A673 (cell line): ENCODE results near the gene TPK1. TPM values are rescaled to one million over a fixed set of nuclear protein-coding genes. Genes with fewer than 3 reads are reported as not detected.

Experiments
- BruUV-seq: library from RNA; stranded (reverse); fragments of 400-500 nt; replicated peaks from 2 replicates; lab custom pipeline; 2021; lab: Mats Ljungman, UMichigan
- CTCF ChIA-PET: fragments of 300-600 bp; sonication (Branson Sonifier 250); formaldehyde crosslinking; loops from one replicate; lab custom pipeline; 2022; ENCODE audit warnings: antibody characterized with exemption; lab: Charles Lee
- POLR2A ChIA-PET: fragments of 300-600 bp; sonication (Branson Sonifier 250); formaldehyde crosslinking; loops from one replicate; lab custom pipeline; 2022; ENCODE audit warnings: antibody characterized with exemption; ENCODE audit not compliant: low non-redundant PET; lab: Charles Lee
- DNase-seq: peaks from one replicate; pipeline ENCODE4 v3.0.0-alpha.2; 2015; ENCODE audit warnings: low spot score
- H3K27ac ChIP-seq: fragments of 200-600 bp; sonication (generic); 2 replicates; pipeline ENCODE4 v1.5.1; 2016; ENCODE audit warnings: mixed run types, low read depth, mild to moderate bottlenecking, mixed read lengths, antibody characterized with exemption, low read length; ENCODE audit not compliant: poor library complexity, severe bottlenecking
- H3K27me3 ChIP-seq: fragments of 200-600 bp; sonication (generic); replicated peaks from 2 replicates; pipeline ENCODE4 v1.6.1; 2017; ENCODE audit warnings: mixed run types, low read depth, mild to moderate bottlenecking, mixed read lengths, antibody characterized with exemption, low read length; ENCODE audit not compliant: insufficient read depth, poor library complexity
- H3K36me3 ChIP-seq: fragments of 200-600 bp; sonication (generic); 2 replicates; pipeline ENCODE4 v1.6.1; 2016; ENCODE audit warnings: mixed run types, mild to moderate bottlenecking, mixed read lengths, antibody characterized with exemption, low read length; ENCODE audit not compliant: insufficient read depth, poor library complexity, severe bottlenecking
- H3K4me1 ChIP-seq: fragments of 200-600 bp; sonication (generic); 2 replicates; pipeline ENCODE4 v1.6.1; 2017; ENCODE audit warnings: mixed run types, mild to moderate bottlenecking, mixed read lengths, antibody characterized with exemption, low read length; ENCODE audit not compliant: insufficient read depth, poor library complexity, severe bottlenecking
- H3K4me3 ChIP-seq: fragments of 200-600 bp; sonication (generic); 2 replicates; pipeline ENCODE4 v1.5.1; 2016; ENCODE audit warnings: low read depth, mixed run types, mild to moderate bottlenecking, mixed read lengths, low read length; ENCODE audit not compliant: poor library complexity, severe bottlenecking
- H3K9me3 ChIP-seq: fragments of 200-600 bp; sonication (generic); 2 replicates; pipeline ENCODE4 v1.6.1; 2016; ENCODE audit warnings: mixed run types, low read depth, mild to moderate bottlenecking, mixed read lengths, antibody characterized with exemption, low read length; ENCODE audit not compliant: poor library complexity, severe bottlenecking
- EZH2 ChIP-seq: fragments of 200-600 bp; sonication (generic); IDR thresholded peaks from 2 replicates; pipeline ENCODE4 v1.6.1; 2017; ENCODE audit warnings: borderline replicate concordance, low read depth, mild to moderate bottlenecking, mixed read lengths, antibody characterized with exemption, low read length; ENCODE audit not compliant: poor library complexity, severe bottlenecking
- intact Hi-C: fragments of 100-400 bp; cut with micrococcal nuclease; formaldehyde crosslinking; loops from one replicate; pipeline ENCODE4 v1.10.0; 2022; ENCODE audit not compliant: unreplicated experiment
- total RNA-seq: library from RNA; stranded (reverse); gene quantifications from 2 replicates; pipeline ENCODE4 v1.2.3, GENCODE V29; 2021
- TF ChIP-seq, protein P1 (sequence below): fragments of 300-800, 200-600 bp; sonication (generic); conservative IDR thresholded peaks from 2 replicates; pipeline ENCODE4 v1.5.1; 2017; ENCODE audit warnings: low read depth, mild to moderate bottlenecking, antibody characterized with exemption, low read length, moderate library complexity, mixed read lengths

The TPK1 gene
- total RNA-seq, 1 experiment from 2014 or later, result 3.5 TPM

- intact Hi-C loops, result no loop called here
- no peaks in the 10 kb centered on the region for H3K4me1 ChIP-seq
- no TSS peak for BruUV-seq
- no peaks in the 10 kb centered on the region for H3K27me3 ChIP-seq
- ChIA-PET CTCF (no interaction called here), POLR2A (no interaction called here)
- no peak overlapping the region for H3K27ac ChIP-seq
- no peak for DNase-seq
- no peak overlapping the region for H3K4me3 ChIP-seq
- no peaks in the 10 kb centered on the region for H3K9me3 ChIP-seq
- no peaks in the 10 kb centered on the region for H3K36me3 ChIP-seq
- TF ChIP-seq, protein P1, sequence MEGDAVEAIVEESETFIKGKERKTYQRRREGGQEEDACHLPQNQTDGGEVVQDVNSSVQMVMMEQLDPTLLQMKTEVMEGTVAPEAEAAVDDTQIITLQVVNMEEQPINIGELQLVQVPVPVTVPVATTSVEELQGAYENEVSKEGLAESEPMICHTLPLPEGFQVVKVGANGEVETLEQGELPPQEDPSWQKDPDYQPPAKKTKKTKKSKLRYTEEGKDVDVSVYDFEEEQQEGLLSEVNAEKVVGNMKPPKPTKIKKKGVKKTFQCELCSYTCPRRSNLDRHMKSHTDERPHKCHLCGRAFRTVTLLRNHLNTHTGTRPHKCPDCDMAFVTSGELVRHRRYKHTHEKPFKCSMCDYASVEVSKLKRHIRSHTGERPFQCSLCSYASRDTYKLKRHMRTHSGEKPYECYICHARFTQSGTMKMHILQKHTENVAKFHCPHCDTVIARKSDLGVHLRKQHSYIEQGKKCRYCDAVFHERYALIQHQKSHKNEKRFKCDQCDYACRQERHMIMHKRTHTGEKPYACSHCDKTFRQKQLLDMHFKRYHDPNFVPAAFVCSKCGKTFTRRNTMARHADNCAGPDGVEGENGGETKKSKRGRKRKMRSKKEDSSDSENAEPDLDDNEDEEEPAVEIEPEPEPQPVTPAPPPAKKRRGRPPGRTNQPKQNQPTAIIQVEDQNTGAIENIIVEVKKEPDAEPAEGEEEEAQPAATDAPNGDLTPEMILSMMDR, result no peak
- no peak for TF ChIP-seq EZH2
These were observed 341.5 kb downstream of the TPK1 start for GRCh38 chr7:144494355-144494754.

DNA sequence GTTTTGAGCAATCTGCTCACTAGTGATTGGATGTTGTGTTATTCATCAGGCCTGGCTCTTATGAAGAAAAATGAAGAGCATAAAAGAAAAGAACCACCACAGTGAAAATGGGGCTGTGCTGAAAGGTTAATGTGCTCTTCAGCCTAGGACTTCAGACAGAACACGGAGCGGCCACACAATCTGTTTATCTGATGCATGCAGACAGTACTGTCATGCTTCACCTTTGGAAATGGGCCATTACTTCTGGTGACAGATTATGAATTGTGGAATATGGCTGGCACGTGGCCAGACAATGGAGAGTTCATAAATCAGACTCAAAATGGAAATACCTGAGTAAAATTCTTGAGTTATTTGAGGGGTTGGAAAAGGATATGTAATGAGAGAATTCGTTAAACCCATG lies 346.3 kb downstream of the TPK1 start:
- no peaks in the 10 kb centered on the region for H3K4me1 ChIP-seq
- no peaks in the 10 kb centered on the region for H3K36me3 ChIP-seq
- DNase-seq, result no peak
- intact Hi-C loops, result no loop called here
- H3K27ac ChIP-seq, result no peak overlapping the region
- no peaks in the 10 kb centered on the region for H3K27me3 ChIP-seq
- no peak overlapping the region for H3K4me3 ChIP-seq
- ChIA-PET CTCF (no interaction called here), POLR2A (no interaction called here)
- no peak for TF ChIP-seq EZH2
- TF ChIP-seq, protein P1, result no peak
- no TSS peak for BruUV-seq
- no peaks in the 10 kb centered on the region for H3K9me3 ChIP-seq

DNA sequence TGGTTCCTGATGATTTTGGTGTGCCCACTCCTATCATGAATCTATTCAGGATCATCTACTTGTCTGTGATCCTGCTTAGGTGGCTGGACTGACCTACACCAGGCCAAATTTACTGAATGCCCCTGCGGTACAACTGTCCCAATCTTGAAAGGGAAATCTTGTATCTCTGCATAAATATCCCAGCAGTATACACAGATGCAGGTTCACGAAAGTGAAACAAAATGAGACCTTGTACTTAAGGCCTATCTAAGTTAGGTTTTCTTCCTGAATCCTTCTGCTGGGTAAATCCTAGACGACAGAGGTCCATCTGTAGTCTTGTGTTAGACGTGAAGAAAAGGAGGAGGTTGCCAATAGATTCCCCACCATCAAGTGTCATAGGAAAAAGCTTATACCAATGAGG lies 346.9 kb downstream of the TPK1 start:
- POLR2A ChIA-PET, result no interaction called here
- TF ChIP-seq EZH2, result no peak
- TF ChIP-seq, protein P1, result no peak
- intact Hi-C loops, result no loop called here
- CTCF ChIA-PET, result no interaction called here
- H3K27me3 ChIP-seq, result no peaks in the 10 kb centered on the region
- no peak overlapping the region for H3K4me3 ChIP-seq
- no TSS peak for BruUV-seq
- H3K9me3 ChIP-seq, result no peaks in the 10 kb centered on the region
- H3K27ac ChIP-seq, result no peak overlapping the region
- no peaks in the 10 kb centered on the region for H3K36me3 ChIP-seq
- H3K4me1 ChIP-seq, result no peaks in the 10 kb centered on the region
- DNase-seq, result no peak
